WTC11 (cell line): Measurements from ENCODE around the gene UNC5A. TPM values are rescaled to one million over a fixed set of nuclear protein-coding genes. Genes with fewer than 3 reads are reported as not detected.

Experiments
- ATAC-seq: fragments of 200-7000 bp; cut with Tn5 transposase; 2 replicates; pipeline ENCODE4 v1.10.0; 2021; ENCODE audit warnings: mild to moderate bottlenecking, moderate library complexity
- CTCF ChIA-PET: fragments of 300-600 bp; sonication (Branson Sonifier 250); formaldehyde crosslinking; loops from one replicate; lab custom pipeline; 2021; ENCODE audit warnings: antibody characterized with exemption; lab: Charles Lee
- POLR2A ChIA-PET: fragments of 350-600 bp; sonication (Branson Sonifier 250); formaldehyde crosslinking; loops from one replicate; lab custom pipeline; 2021; ENCODE audit warnings: antibody characterized with exemption; lab: Charles Lee
- DNase-seq: peaks from one replicate; pipeline ENCODE4 v3.0.0; 2021; ENCODE audit warnings: low spot score
- H3K27ac Mint-ChIP-seq: 2 replicates; pipeline ENCODE4 v1.8.0; 2021; ENCODE audit warnings: mixed read lengths
- H3K27me3 Mint-ChIP-seq: 2 replicates; pipeline ENCODE4 v1.8.0; 2021; ENCODE audit warnings: low read depth, mild to moderate bottlenecking, moderate library complexity, mixed read lengths
- H3K36me3 Mint-ChIP-seq: 2 replicates; pipeline ENCODE4 v1.8.0; 2021; ENCODE audit warnings: mixed read lengths
- H3K4me1 Mint-ChIP-seq: 2 replicates; pipeline ENCODE4 v1.8.0; 2022; ENCODE audit warnings: mixed read lengths
- H3K4me3 Mint-ChIP-seq: 2 replicates; pipeline ENCODE4 v1.8.0; 2021; ENCODE audit warnings: mild to moderate bottlenecking, moderate library complexity, mixed read lengths
- H3K9me3 Mint-ChIP-seq: 2 replicates; pipeline ENCODE4 v1.8.0; 2021; ENCODE audit warnings: mixed read lengths
- ARID4B ChIP-seq: sonication (generic); formaldehyde crosslinking; IDR thresholded peaks from 2 replicates; pipeline ENCODE4 v1.8.0; 2023; ENCODE audit warnings: missing genetic modification reagents, mild to moderate bottlenecking, borderline replicate concordance
- CREM ChIP-seq: sonication (generic); formaldehyde crosslinking; IDR thresholded peaks from 2 replicates; pipeline ENCODE4 v1.8.1; 2022; ENCODE audit warnings: mild to moderate bottlenecking, missing genetic modification reagents, moderate library complexity
- GTF2I ChIP-seq: fragments of 250-450 bp; sonication (Bioruptor Pico); conservative IDR thresholded peaks from 2 replicates; pipeline ENCODE4 v1.4.0; 2021; ENCODE audit warnings: mild to moderate bottlenecking
- JAZF1 ChIP-seq: fragments of 250-450 bp; sonication (Bioruptor Pico); IDR thresholded peaks from 2 replicates; pipeline ENCODE4 v1.9.0; 2021; ENCODE audit warnings: moderate library complexity, mild to moderate bottlenecking, inconsistent platforms
- PRDM15 ChIP-seq: sonication (generic); formaldehyde crosslinking; IDR thresholded peaks from 2 replicates; pipeline ENCODE4 v1.8.0; 2022; ENCODE audit warnings: missing genetic modification reagents
- SP1 ChIP-seq: sonication (generic); formaldehyde crosslinking; conservative IDR thresholded peaks from 2 replicates; pipeline ENCODE4 v1.8.1; 2022; ENCODE audit warnings: missing genetic modification reagents
- TEAD4 ChIP-seq: sonication (generic); formaldehyde crosslinking; IDR thresholded peaks from 2 replicates; pipeline ENCODE4 v1.8.0; 2022; ENCODE audit warnings: mild to moderate bottlenecking, missing genetic modification reagents
- ZNF263 ChIP-seq: sonication (generic); formaldehyde crosslinking; IDR thresholded peaks from 2 replicates; pipeline ENCODE4 v1.8.1; 2022; ENCODE audit warnings: low read depth, mild to moderate bottlenecking, moderate library complexity, missing genetic modification reagents
- total RNA-seq: library from RNA; stranded (reverse); gene quantifications from 3 replicates; pipeline ENCODE4 v1.2.3, GENCODE V29; 2021
- TF ChIP-seq, protein P1 (sequence below): sonication (generic); formaldehyde crosslinking; IDR thresholded peaks from 2 replicates; pipeline ENCODE4 v1.8.1; 2022; ENCODE audit warnings: missing genetic modification reagents, borderline replicate concordance
- TF ChIP-seq, protein P2 (sequence below): sonication (generic); formaldehyde crosslinking; IDR thresholded peaks from 2 replicates; pipeline ENCODE4 v1.8.1; 2022; ENCODE audit warnings: low read depth, missing genetic modification reagents, borderline replicate concordance
- TF ChIP-seq, protein P3 (sequence below): sonication (generic); formaldehyde crosslinking; IDR thresholded peaks from 2 replicates; pipeline ENCODE4 v1.8.1; 2022; ENCODE audit warnings: mild to moderate bottlenecking, moderate library complexity, missing genetic modification reagents
- TF ChIP-seq, protein P4 (sequence below): sonication (generic); formaldehyde crosslinking; IDR thresholded peaks from 2 replicates; pipeline ENCODE4 v1.8.0; 2022; ENCODE audit warnings: mild to moderate bottlenecking, missing genetic modification reagents
- TF ChIP-seq, protein P5 (sequence below): sonication (generic); formaldehyde crosslinking; conservative IDR thresholded peaks from 2 replicates; pipeline ENCODE4 v1.8.1; 2023; ENCODE audit warnings: mild to moderate bottlenecking, low read depth, missing genetic modification reagents, moderate library complexity

The UNC5A gene
- total RNA-seq, 1 experiment from 2014 or later: 10.2 TPM

- TF ChIP-seq, protein P1, sequence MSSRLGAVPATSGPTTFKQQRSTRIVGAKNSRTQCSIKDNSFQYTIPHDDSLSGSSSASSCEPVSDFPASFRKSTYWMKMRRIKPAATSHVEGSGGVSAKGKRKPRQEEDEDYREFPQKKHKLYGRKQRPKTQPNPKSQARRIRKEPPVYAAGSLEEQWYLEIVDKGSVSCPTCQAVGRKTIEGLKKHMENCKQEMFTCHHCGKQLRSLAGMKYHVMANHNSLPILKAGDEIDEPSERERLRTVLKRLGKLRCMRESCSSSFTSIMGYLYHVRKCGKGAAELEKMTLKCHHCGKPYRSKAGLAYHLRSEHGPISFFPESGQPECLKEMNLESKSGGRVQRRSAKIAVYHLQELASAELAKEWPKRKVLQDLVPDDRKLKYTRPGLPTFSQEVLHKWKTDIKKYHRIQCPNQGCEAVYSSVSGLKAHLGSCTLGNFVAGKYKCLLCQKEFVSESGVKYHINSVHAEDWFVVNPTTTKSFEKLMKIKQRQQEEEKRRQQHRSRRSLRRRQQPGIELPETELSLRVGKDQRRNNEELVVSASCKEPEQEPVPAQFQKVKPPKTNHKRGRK (CRISPR knock-in tag): no peak
- TF ChIP-seq JAZF1: no peak
- TF ChIP-seq, protein P2, sequence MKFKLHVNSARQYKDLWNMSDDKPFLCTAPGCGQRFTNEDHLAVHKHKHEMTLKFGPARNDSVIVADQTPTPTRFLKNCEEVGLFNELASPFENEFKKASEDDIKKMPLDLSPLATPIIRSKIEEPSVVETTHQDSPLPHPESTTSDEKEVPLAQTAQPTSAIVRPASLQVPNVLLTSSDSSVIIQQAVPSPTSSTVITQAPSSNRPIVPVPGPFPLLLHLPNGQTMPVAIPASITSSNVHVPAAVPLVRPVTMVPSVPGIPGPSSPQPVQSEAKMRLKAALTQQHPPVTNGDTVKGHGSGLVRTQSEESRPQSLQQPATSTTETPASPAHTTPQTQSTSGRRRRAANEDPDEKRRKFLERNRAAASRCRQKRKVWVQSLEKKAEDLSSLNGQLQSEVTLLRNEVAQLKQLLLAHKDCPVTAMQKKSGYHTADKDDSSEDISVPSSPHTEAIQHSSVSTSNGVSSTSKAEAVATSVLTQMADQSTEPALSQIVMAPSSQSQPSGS (CRISPR knock-in tag): no peak
- TF ChIP-seq TEAD4 (CRISPR knock-in tag): no peak
- no peak for TF ChIP-seq SP1
- TF ChIP-seq, protein P3, sequence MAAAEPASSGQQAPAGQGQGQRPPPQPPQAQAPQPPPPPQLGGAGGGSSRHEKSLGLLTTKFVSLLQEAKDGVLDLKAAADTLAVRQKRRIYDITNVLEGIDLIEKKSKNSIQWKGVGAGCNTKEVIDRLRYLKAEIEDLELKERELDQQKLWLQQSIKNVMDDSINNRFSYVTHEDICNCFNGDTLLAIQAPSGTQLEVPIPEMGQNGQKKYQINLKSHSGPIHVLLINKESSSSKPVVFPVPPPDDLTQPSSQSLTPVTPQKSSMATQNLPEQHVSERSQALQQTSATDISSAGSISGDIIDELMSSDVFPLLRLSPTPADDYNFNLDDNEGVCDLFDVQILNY (CRISPR knock-in tag): no peak
These were observed 8.2 kb downstream of the UNC5A start (continued) for GRCh38 chr5:176818391-176819098.

DNA sequence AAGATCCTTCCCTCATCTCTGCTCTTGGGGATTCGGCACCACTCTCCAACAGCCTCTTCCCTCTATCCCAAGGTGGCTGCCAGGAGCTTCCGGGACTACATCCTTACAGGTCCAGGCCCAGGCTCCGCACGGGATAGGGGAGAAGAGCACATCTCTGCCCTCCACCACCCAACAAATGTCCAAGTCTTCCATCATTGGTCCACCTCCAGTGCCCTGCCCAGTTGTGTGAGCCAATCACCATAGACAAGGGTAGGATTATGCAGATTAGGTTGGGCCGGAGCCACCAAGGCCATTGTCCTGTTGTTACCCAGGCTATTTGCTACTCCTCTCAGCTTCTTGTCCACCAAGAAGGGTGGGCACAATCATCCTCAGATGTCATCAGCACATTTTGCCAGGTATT is 9.1 kb downstream of the UNC5A start:
- ATAC-seq (0 out of 2 replicates have a peak, but pooled peaks have one; percentile 3), DNase-seq (no peak)
- H3K36me3 Mint-ChIP-seq: no peaks in the 10 kb centered on the region
- no peak overlapping the region for H3K4me3 Mint-ChIP-seq
- no peak overlapping the region for H3K27ac Mint-ChIP-seq
- TF ChIP-seq CREM (CRISPR knock-in tag): no peak
- TF ChIP-seq ZNF263 (CRISPR knock-in tag): no peak
- TF ChIP-seq ARID4B: no peak
- TF ChIP-seq, protein P2 (CRISPR knock-in tag): no peak
- TF ChIP-seq, protein P4, sequence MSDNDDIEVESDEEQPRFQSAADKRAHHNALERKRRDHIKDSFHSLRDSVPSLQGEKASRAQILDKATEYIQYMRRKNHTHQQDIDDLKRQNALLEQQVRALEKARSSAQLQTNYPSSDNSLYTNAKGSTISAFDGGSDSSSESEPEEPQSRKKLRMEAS (CRISPR knock-in tag): no peak
- no peak for TF ChIP-seq GTF2I (CRISPR knock-in tag)
- ChIA-PET CTCF (interaction anchor here (1.5 to 4.2 kb wide), 3 partner anchors 119 to 252 kb away, joined by 5 to 62 read pairs (median 6); no protein-coding TSS in a partner anchor), POLR2A (no interaction called here)
- H3K9me3 Mint-ChIP-seq: no peaks in the 10 kb centered on the region
- H3K4me1 Mint-ChIP-seq: peaks cover 35% of the 10 kb centered on the region
- peaks cover 11% of the 10 kb centered on the region for H3K27me3 Mint-ChIP-seq

- Mint-ChIP-seq H3K27me3 (peaks cover 8% of the 10 kb centered on the region), H3K4me1 (peaks cover 26% of the 10 kb centered on the region), H3K27ac (no peak overlapping the region), H3K9me3 (no peaks in the 10 kb centered on the region), H3K4me3 (no peak overlapping the region), H3K36me3 (no peaks in the 10 kb centered on the region)
- no peak for DNase-seq
- POLR2A ChIA-PET: no interaction called here
- ATAC-seq: no peak
- CTCF ChIA-PET: interaction anchor here (2.2 kb wide), 1 partner anchor 160 kb away, joined by 11 read pairs; no protein-coding TSS in a partner anchor
- TF ChIP-seq PRDM15: no peak
- TF ChIP-seq, protein P5, sequence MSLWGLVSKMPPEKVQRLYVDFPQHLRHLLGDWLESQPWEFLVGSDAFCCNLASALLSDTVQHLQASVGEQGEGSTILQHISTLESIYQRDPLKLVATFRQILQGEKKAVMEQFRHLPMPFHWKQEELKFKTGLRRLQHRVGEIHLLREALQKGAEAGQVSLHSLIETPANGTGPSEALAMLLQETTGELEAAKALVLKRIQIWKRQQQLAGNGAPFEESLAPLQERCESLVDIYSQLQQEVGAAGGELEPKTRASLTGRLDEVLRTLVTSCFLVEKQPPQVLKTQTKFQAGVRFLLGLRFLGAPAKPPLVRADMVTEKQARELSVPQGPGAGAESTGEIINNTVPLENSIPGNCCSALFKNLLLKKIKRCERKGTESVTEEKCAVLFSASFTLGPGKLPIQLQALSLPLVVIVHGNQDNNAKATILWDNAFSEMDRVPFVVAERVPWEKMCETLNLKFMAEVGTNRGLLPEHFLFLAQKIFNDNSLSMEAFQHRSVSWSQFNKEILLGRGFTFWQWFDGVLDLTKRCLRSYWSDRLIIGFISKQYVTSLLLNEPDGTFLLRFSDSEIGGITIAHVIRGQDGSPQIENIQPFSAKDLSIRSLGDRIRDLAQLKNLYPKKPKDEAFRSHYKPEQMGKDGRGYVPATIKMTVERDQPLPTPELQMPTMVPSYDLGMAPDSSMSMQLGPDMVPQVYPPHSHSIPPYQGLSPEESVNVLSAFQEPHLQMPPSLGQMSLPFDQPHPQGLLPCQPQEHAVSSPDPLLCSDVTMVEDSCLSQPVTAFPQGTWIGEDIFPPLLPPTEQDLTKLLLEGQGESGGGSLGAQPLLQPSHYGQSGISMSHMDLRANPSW (CRISPR knock-in tag): no peak
These were observed 10.6 kb downstream of the UNC5A start for GRCh38 chr5:176820937-176821336.
